NCI-H2171 treated with DMSO at 0.1 percent for 48 hours (cell line): ENCODE results near the gene EPS8L1.
A peak's percentile ranks its signal among the peaks of the same experiment; 100 is the strongest.
"Not testable (repeated sequence)": the region's sequence is repeated elsewhere in the genome, so short reads cannot be mapped to it uniquely, and the experiment has no call there.

Experiments used
- DNase-seq: peaks from one replicate; lab custom pipeline; 2025; lab: John Stamatoyannopoulos, UW

The EPS8L1 gene

DNA sequence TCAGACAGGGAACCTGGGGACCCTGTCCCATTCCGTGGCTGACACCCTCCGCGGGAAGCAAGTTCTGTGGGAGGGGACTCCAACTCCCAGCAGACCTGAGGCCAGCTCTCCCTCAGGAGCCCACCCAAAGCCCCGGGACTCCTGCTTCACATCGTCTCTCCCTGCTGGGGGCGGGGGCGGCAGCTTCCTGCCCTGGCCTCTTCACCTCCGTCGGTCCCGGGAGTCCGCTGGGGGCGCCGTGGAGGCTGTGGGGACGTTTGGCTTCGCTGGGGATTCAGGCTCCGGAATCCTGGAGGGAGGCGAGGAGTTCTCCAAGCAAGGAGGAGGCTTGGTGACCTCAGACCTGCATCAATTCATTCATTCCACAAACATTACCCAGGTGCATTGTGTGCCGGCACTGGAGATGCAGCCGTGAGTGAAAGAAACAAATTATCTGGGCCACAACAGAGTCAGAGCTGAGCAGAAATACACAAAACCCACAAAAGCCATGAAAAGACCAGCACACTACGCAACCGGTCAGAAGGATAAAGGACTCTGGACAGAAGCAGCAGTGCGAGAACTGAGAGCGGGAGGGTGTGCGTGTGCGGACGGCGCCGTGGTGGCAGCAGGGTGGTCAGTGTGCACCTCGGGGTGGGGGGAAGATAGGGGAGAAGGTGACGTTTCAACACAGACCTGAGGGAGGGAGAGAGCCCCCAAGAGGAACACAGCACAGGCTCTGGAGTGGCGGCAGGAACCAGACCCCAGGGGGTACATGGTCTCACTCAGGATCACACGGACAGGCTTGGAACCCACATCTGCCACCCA is 19.0 kb downstream of the EPS8L1 start:
- no peak for DNase-seq

GRCh38 chr19:55095260-55096060 is 19.8 kb downstream of the EPS8L1 start:
- DNase-seq: peak; percentile 2

GRCh38 chr19:55096061-55096701 is 20.5 kb downstream of the EPS8L1 start:
- DNase-seq: no peak

- DNase-seq: no peak
Measured at GRCh38 chr19:55097864-55098715, 22.4 kb downstream of the EPS8L1 start.

- DNase-seq: no peak
Measured at GRCh38 chr19:55098716-55099556, 23.3 kb downstream of the EPS8L1 start.

DNA sequence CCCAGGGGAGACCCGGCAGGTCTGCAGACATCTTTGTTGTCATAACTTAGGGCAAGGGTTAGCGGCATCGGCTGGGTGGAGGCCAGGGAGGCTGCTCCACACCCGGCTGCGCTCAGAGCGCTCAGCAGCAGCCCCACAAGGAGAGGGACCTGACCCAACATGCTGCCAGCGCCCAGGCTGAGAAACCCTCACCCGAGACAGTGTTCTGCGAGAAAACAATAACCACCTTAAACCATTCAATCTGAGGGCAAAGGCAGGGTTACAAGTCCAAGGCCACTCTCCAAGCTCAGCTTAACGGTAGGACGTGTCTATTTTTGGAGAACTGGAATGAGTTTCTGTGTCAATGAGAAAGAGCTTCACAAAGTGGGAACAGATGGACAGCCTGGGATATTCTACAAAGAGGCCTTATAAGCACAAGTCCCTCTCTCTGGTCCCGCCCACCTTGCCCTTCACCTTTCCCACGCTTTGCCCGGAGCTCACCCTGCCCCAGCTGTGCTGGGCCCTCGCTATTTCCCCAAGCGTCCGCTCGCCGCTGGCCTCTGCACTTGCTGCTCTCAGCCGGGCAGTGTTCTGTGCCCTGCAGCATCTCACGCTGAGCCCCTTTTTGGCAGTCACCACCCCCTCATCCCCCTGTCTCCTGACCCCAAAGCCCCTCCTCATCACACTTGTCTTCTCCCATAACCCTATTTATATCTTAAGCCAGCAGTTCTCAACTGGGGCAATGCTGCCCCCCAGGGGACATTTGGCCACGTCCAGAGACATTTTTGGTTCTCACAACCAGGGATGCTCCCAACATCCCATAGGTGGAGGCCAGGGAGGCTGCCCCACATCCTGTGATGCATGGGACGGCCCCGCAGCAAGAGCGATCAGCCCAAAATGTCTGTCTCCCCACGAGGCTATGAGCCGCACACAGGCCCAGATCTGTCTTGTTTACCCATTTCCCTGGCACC is 24.2 kb downstream of the EPS8L1 start:
- no peak for DNase-seq

DNA sequence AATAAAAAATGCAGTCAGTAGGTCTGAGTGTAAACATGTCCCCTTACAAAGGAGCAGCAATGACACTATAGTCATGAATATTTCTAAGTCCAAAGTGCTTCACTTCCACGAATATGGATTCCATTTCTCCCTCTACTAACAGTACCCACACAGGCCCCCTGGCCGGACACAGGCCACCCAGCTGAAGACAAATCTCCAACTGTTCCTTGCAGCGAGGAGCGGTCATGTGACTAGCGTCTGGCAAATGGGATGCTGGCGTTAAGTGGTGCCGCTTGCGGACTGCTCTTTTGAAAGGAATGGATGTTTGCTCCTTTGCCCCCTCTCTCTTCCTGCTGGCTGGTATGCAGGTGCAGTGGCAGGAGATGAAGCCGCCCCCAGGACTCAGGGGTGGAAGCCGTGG is 25.6 kb downstream of the EPS8L1 start:
- DNase-seq: no peak

GRCh38 chr19:55103190-55103589 is 27.5 kb downstream of the EPS8L1 start:
- no peak for DNase-seq

DNA sequence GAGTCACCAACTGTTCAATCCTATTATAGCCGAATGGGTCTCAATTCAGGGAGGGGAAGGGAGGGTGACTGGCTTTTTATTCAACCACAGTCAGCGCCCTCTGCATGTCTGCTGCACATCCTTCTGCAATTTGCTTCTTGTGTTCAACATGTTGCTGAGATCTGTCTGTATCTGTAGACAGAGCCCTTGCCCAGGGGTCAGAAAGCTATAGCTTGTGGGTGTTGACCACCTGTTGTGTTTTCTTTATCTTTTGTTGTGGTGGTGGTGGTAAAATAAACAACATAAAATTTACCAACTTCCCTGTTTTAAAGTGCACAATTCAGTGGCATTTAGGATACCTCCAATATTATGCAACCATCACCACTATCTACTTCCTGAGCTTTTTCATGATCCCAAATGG is 29.6 kb downstream of the EPS8L1 start:
- DNase-seq: no peak

DNA sequence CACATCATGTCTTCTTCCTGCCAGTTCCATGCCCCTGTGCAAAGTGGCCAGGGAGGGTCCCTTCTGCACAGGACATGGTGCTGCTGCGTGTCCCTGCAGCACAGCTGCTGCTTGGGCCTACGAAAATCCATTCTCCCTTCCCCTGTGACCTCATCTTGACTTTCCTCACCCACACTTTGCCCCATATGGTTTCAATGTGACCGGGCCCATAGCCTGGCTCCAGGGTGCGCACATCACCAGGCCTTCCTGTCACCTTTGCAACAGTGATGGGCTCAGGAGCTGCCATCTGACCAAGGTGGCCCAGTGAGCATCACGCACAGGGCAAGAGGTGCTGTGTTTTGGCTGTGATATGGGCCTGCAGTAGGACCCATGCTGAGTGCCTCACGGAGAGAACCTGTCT is 30.9 kb downstream of the EPS8L1 start:
- DNase-seq: no peak

- not testable (repeated sequence) for DNase-seq
Measured at GRCh38 chr19:55107252-55107651, 31.6 kb downstream of the EPS8L1 start.

GRCh38 chr19:55109527-55110291 is 34.0 kb downstream of the EPS8L1 start:
- no peak for DNase-seq

- no peak for DNase-seq
Measured at GRCh38 chr19:55111238-55111831, 35.7 kb downstream of the EPS8L1 start.

GRCh38 chr19:55112246-55112776 is 36.6 kb downstream of the EPS8L1 start:
- DNase-seq: no peak

- no peak for DNase-seq
Measured at GRCh38 chr19:55112777-55113569, 37.3 kb downstream of the EPS8L1 start.

DNA sequence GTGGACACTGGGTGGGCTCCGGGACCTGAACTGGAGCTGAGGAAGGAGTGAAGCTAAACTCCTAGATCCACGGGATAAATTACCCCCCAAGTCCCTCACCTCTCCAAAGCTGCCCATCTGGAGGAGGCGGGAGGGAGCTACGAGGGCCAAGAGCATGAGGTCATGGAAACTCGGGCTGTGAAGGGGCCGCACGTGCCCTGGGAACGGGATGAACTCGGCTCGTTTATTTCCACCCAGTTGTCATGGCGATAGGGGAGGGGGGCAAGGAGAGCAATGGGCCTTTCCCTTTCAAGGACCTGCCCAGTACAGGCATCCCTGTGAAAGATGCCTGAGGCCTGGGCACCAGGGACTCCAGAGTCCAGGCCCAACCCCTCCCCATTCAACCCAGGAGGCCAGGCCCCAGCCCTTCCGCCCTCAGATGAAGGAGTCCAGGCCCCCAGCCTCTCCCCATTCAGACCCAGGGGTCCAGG is 37.9 kb downstream of the EPS8L1 start:
- DNase-seq: peak; percentile 16

DNA sequence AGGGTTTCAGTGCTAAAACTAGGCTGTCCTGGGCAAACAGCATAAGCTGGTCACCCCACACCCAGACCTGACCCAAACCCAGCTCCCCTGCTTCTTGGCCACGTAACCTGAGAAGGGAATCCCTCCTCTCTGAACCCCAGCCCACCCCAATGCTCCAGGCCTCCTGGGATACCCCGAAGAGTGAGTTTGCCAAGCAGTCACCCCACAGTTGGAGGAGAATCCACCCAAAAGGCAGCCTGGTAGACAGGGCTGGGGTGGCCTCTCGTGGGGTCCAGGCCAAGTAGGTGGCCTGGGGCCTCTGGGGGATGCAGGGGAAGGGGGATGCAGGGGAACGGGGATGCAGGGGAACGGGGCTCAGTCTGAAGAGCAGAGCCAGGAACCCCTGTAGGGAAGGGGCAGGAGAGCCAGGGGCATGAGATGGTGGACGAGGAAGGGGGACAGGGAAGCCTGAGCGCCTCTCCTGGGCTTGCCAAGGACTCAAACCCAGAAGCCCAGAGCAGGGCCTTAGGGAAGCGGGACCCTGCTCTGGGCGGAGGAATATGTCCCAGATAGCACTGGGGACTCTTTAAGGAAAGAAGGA is 39.0 kb downstream of the EPS8L1 start:
- DNase-seq: no peak
